ENCODE results near the gene CASTOR1.

The CASTOR1 gene

GRCh38 chr22:30289980-30290313, 642 bp upstream of the CASTOR1 start:
- peaks cover 25% of the 10 kb centered on the region for H3K4me1 ChIP-seq (ENCODE audit: control insufficient read depth, insufficient read depth, low read length, poor library complexity, severe bottlenecking)
- WGBS, 2 experiments (ENCODE audit: insufficient coverage in 2 of 2): 15% methylated on average over 12 of the region's 12 CpGs
- H3K27ac ChIP-seq (ENCODE audit: low read depth, low read length, severe bottlenecking): peak overlapping the region; percentile 29
- H3K36me3 ChIP-seq (ENCODE audit: control insufficient read depth, insufficient read depth, low read length): peaks cover 35% of the 10 kb centered on the region
- peak overlapping the region; percentile 66 for H3K4me3 ChIP-seq (ENCODE audit: extremely low read depth, insufficient read depth, low read length, poor library complexity, severe bottlenecking)
- no peaks in the 10 kb centered on the region for H3K9me3 ChIP-seq (ENCODE audit: control insufficient read depth, low read length)

- Histone ChIP-seq H3K4me1 (ENCODE audit: control insufficient read depth, insufficient read depth, low read length, poor library complexity, severe bottlenecking) (peaks cover 25% of the 10 kb centered on the region), H3K9me3 (ENCODE audit: control insufficient read depth, low read length) (no peaks in the 10 kb centered on the region), H3K36me3 (ENCODE audit: control insufficient read depth, insufficient read depth, low read length) (peaks cover 21% of the 10 kb centered on the region), H3K27ac (ENCODE audit: low read depth, low read length, severe bottlenecking) (peak overlapping the region; percentile 45), H3K4me3 (ENCODE audit: extremely low read depth, insufficient read depth, low read length, poor library complexity, severe bottlenecking) (peak overlapping the region; percentile 66)
- 25 to 30% methylated on average over 11 to 12 of the region's 27 CpGs for WGBS, 2 experiments (ENCODE audit: insufficient coverage in 2 of 2)
These were observed 725 bp downstream of the CASTOR1 start for GRCh38 chr22:30288419-30289140.

GRCh38 chr22:30287648-30288418, 1.5 kb downstream of the CASTOR1 start:
- Histone ChIP-seq H3K9me3 (ENCODE audit: control insufficient read depth, low read length) (no peaks in the 10 kb centered on the region), H3K4me1 (ENCODE audit: control insufficient read depth, insufficient read depth, low read length, poor library complexity, severe bottlenecking) (peaks cover 25% of the 10 kb centered on the region), H3K36me3 (ENCODE audit: control insufficient read depth, insufficient read depth, low read length) (peaks cover 14% of the 10 kb centered on the region), H3K27ac (ENCODE audit: low read depth, low read length, severe bottlenecking) (peak overlapping the region; percentile 13), H3K4me3 (ENCODE audit: extremely low read depth, insufficient read depth, low read length, poor library complexity, severe bottlenecking) (peak overlapping the region; percentile 66)
- 0 to 21% methylated on average over 3 to 5 of the region's 5 CpGs for WGBS, 2 experiments (ENCODE audit: insufficient coverage in 2 of 2)

GRCh38 chr22:30286813-30287647, 2.3 kb downstream of the CASTOR1 start:
- no peak overlapping the region for H3K27ac ChIP-seq (ENCODE audit: low read depth, low read length, severe bottlenecking)
- H3K4me1 ChIP-seq (ENCODE audit: control insufficient read depth, insufficient read depth, low read length, poor library complexity, severe bottlenecking): peaks cover 25% of the 10 kb centered on the region
- H3K9me3 ChIP-seq (ENCODE audit: control insufficient read depth, low read length): no peaks in the 10 kb centered on the region
- WGBS, 2 experiments (ENCODE audit: insufficient coverage in 2 of 2): 70 to 72% methylated on average over 30 of the region's 31 CpGs
- H3K36me3 ChIP-seq (ENCODE audit: control insufficient read depth, insufficient read depth, low read length): peaks cover 6% of the 10 kb centered on the region
- no peak overlapping the region for H3K4me3 ChIP-seq (ENCODE audit: extremely low read depth, insufficient read depth, low read length, poor library complexity, severe bottlenecking)

GRCh38 chr22:30286331-30286730, 3.0 kb downstream of the CASTOR1 start:
- WGBS, 2 experiments (ENCODE audit: insufficient coverage in 2 of 2): 88 to 95% methylated on average over 5 of the region's 5 CpGs
- no peak overlapping the region for H3K4me3 ChIP-seq (ENCODE audit: extremely low read depth, insufficient read depth, low read length, poor library complexity, severe bottlenecking)
- H3K36me3 ChIP-seq (ENCODE audit: control insufficient read depth, insufficient read depth, low read length): no peaks in the 10 kb centered on the region
- no peaks in the 10 kb centered on the region for H3K9me3 ChIP-seq (ENCODE audit: control insufficient read depth, low read length)
- no peak overlapping the region for H3K27ac ChIP-seq (ENCODE audit: low read depth, low read length, severe bottlenecking)
- peaks cover 22% of the 10 kb centered on the region for H3K4me1 ChIP-seq (ENCODE audit: control insufficient read depth, insufficient read depth, low read length, poor library complexity, severe bottlenecking)

GRCh38 chr22:30285846-30286200, 3.5 kb downstream of the CASTOR1 start:
- no peaks in the 10 kb centered on the region for H3K36me3 ChIP-seq (ENCODE audit: control insufficient read depth, insufficient read depth, low read length)
- no peak overlapping the region for H3K4me3 ChIP-seq (ENCODE audit: extremely low read depth, insufficient read depth, low read length, poor library complexity, severe bottlenecking)
- H3K27ac ChIP-seq (ENCODE audit: low read depth, low read length, severe bottlenecking): no peak overlapping the region
- 86% methylated on average over 4 to 7 of the region's 8 CpGs for WGBS, 2 experiments (ENCODE audit: insufficient coverage in 2 of 2)
- peaks cover 17% of the 10 kb centered on the region for H3K4me1 ChIP-seq (ENCODE audit: control insufficient read depth, insufficient read depth, low read length, poor library complexity, severe bottlenecking)
- no peaks in the 10 kb centered on the region for H3K9me3 ChIP-seq (ENCODE audit: control insufficient read depth, low read length)

- Histone ChIP-seq H3K27ac (ENCODE audit: low read depth, low read length, severe bottlenecking) (no peak overlapping the region), H3K4me1 (ENCODE audit: control insufficient read depth, insufficient read depth, low read length, poor library complexity, severe bottlenecking) (peaks cover 12% of the 10 kb centered on the region), H3K9me3 (ENCODE audit: control insufficient read depth, low read length) (no peaks in the 10 kb centered on the region), H3K4me3 (ENCODE audit: extremely low read depth, insufficient read depth, low read length, poor library complexity, severe bottlenecking) (no peak overlapping the region), H3K36me3 (ENCODE audit: control insufficient read depth, insufficient read depth, low read length) (no peaks in the 10 kb centered on the region)
- 94% methylated on average over 15 to 19 of the region's 27 CpGs for WGBS, 2 experiments (ENCODE audit: insufficient coverage in 2 of 2)
These were observed 4.0 kb downstream of the CASTOR1 start for GRCh38 chr22:30285176-30285845.

GRCh38 chr22:30284666-30285065, 4.6 kb downstream of the CASTOR1 start:
- no peak overlapping the region for H3K27ac ChIP-seq (ENCODE audit: low read depth, low read length, severe bottlenecking)

GRCh38 chr22:30284172-30284571, 5.1 kb downstream of the CASTOR1 start:
- H3K36me3 ChIP-seq (ENCODE audit: control insufficient read depth, insufficient read depth, low read length): no peaks in the 10 kb centered on the region
- WGBS, 2 experiments (ENCODE audit: insufficient coverage in 2 of 2): 83 to 93% methylated on average over 6 to 9 of the region's 9 CpGs
- H3K4me1 ChIP-seq (ENCODE audit: control insufficient read depth, insufficient read depth, low read length, poor library complexity, severe bottlenecking): peaks cover 6% of the 10 kb centered on the region
- H3K4me3 ChIP-seq (ENCODE audit: extremely low read depth, insufficient read depth, low read length, poor library complexity, severe bottlenecking): no peak overlapping the region
- H3K27ac ChIP-seq (ENCODE audit: low read depth, low read length, severe bottlenecking): no peak overlapping the region
- no peaks in the 10 kb centered on the region for H3K9me3 ChIP-seq (ENCODE audit: control insufficient read depth, low read length)

More at GRCh38 chr22:30284666-30285065, 4.6 kb downstream of the CASTOR1 start:
- Histone ChIP-seq H3K4me3 (ENCODE audit: extremely low read depth, insufficient read depth, low read length, poor library complexity, severe bottlenecking) (no peak overlapping the region), H3K4me1 (ENCODE audit: control insufficient read depth, insufficient read depth, low read length, poor library complexity, severe bottlenecking) (peaks cover 6% of the 10 kb centered on the region), H3K9me3 (ENCODE audit: control insufficient read depth, low read length) (no peaks in the 10 kb centered on the region), H3K36me3 (ENCODE audit: control insufficient read depth, insufficient read depth, low read length) (no peaks in the 10 kb centered on the region)
- WGBS, 2 experiments (ENCODE audit: insufficient coverage in 2 of 2): 90 to 100% methylated on average over 2 to 4 of the region's 4 CpGs

- peaks cover 3% of the 10 kb centered on the region for H3K4me1 ChIP-seq (ENCODE audit: control insufficient read depth, insufficient read depth, low read length, poor library complexity, severe bottlenecking)
- WGBS, 2 experiments (ENCODE audit: insufficient coverage in 2 of 2): 98 to 100% methylated on average over 4 of the region's 4 CpGs
- H3K9me3 ChIP-seq (ENCODE audit: control insufficient read depth, low read length): no peaks in the 10 kb centered on the region
- no peak overlapping the region for H3K4me3 ChIP-seq (ENCODE audit: extremely low read depth, insufficient read depth, low read length, poor library complexity, severe bottlenecking)
- no peaks in the 10 kb centered on the region for H3K36me3 ChIP-seq (ENCODE audit: control insufficient read depth, insufficient read depth, low read length)
- no peak overlapping the region for H3K27ac ChIP-seq (ENCODE audit: low read depth, low read length, severe bottlenecking)
These were observed 6.0 kb downstream of the CASTOR1 start for GRCh38 chr22:30283342-30283741.
